ENCODE data around the gene GBA2.

- TF ChIP-seq FOXM1 (IDR thresholded peaks at IDR 0.05; ENCODE audit: borderline replicate concordance) (no peak), ARNT (IDR thresholded peaks at IDR 0.05) (no peak), L3MBTL2 (conservative IDR thresholded peaks at IDR 0.05) (no peak), PKNOX1 (IDR thresholded peaks at IDR 0.05) (no peak), ZNF384 (IDR thresholded peaks at IDR 0.05) (no peak), NFRKB (IDR thresholded peaks at IDR 0.05) (no peak), FOXA1 (IDR thresholded peaks at IDR 0.05) (no peak), LEF1 (IDR thresholded peaks at IDR 0.05; ENCODE audit: borderline replicate concordance) (no peak), SP1 (IDR thresholded peaks at IDR 0.05) (no peak), BHLHE40 (IDR thresholded peaks at IDR 0.05; ENCODE audit: borderline replicate concordance) (no peak), TARDBP (IDR thresholded peaks at IDR 0.05) (no peak)
Measured at GRCh38 chr9:35730486-35730854, 18.6 kb downstream of the GBA2 start.
